Measurements from ENCODE around the gene ITGB2.

ITGB2 gene

GRCh38 chr21:44845418-44846223 lies 75.1 kb downstream of the ITGB2 start:
- DNase-seq (ENCODE audit: low spot score), result peak; percentile 55
- Histone ChIP-seq H3K23ac (ENCODE audit: low read depth, low read length, poor library complexity) (peak overlapping the region; percentile 75), H3K14ac (ENCODE audit: low read length) (no peak overlapping the region), H3K9ac (ENCODE audit: low read depth, low read length, poor library complexity) (peak overlapping the region; percentile 5), H2BK5ac (ENCODE audit: low read length) (no peak overlapping the region), H3K4me3 (ENCODE audit: low read length in 2 of 2) (peak overlapping the region in 1 of 2 donors; percentile 65), H2AFZ (ENCODE audit: low read length) (no peak overlapping the region), H4K91ac (ENCODE audit: low read depth, low read length, poor library complexity) (no peak overlapping the region), H3K4me2 (ENCODE audit: insufficient read depth, low read length, poor library complexity, severe bottlenecking) (peak overlapping the region; percentile 61), H2BK15ac (ENCODE audit: low read length) (peak overlapping the region; percentile 6), H3K27ac (replicated peaks; ENCODE audit: low read length) (no peak overlapping the region), H3K9me3 (replicated peaks in 1 of 2; ENCODE audit: control insufficient read depth in 2 of 2, insufficient read depth in 1 of 2, low read depth in 1 of 2, low read length in 2 of 2) (no peaks in the 10 kb centered on the region), H2AK5ac (ENCODE audit: low read depth, low read length) (peak overlapping the region; percentile 60), H3K18ac (ENCODE audit: low read length) (peak overlapping the region; percentile 90), H3K27me3 (ENCODE audit: control insufficient read depth in 3 of 3, insufficient read depth in 3 of 3, low read depth in 1 of 3, low read length in 3 of 3) (peaks cover 0 to 6% (median 0%) of the 10 kb centered on the region in 3 experiments), H3K36me3 (replicated peaks in 1 of 2; ENCODE audit: control insufficient read depth in 2 of 2, insufficient read depth in 2 of 2, low read length in 2 of 2) (peaks cover 17 to 20% of the 10 kb centered on the region in 2 donors), H2BK120ac (ENCODE audit: low read depth, low read length) (no peak overlapping the region), H3K4me1 (ENCODE audit: control insufficient read depth in 2 of 2, insufficient read depth in 1 of 2, low read depth in 1 of 2, low read length in 2 of 2) (peaks cover 0 to 9% of the 10 kb centered on the region in 2 donors), H3K4ac (ENCODE audit: low read length) (no peak overlapping the region), H3K79me1 (ENCODE audit: low read depth, low read length) (no peaks in the 10 kb centered on the region), H4K8ac (ENCODE audit: low read depth, low read length) (no peak overlapping the region), H2BK12ac (ENCODE audit: low read length) (no peak overlapping the region)
- no CpG with 5 or more reads among the region's 34 CpGs for WGBS, 2 donors (ENCODE audit: extremely low coverage in 2 of 2, insufficient read length in 2 of 2, insufficient replicate concordance in 1 of 2)

GRCh38 chr21:44844256-44844655 lies 76.4 kb downstream of the ITGB2 start:
- H3K4ac ChIP-seq (ENCODE audit: low read length), result no peak overlapping the region
- H2AK5ac ChIP-seq (ENCODE audit: low read depth, low read length), result peak overlapping the region; percentile 19
- H2BK12ac ChIP-seq (ENCODE audit: low read length), result peak overlapping the region; percentile 60
- H3K9ac ChIP-seq (ENCODE audit: low read depth, low read length, poor library complexity), result no peak overlapping the region
- no peak overlapping the region for H3K23ac ChIP-seq (ENCODE audit: low read depth, low read length, poor library complexity)
- WGBS, 2 donors (ENCODE audit: extremely low coverage in 2 of 2, insufficient read length in 2 of 2, insufficient replicate concordance in 1 of 2), result no CpG with 5 or more reads among the region's 16 CpGs
- H2AFZ ChIP-seq (ENCODE audit: low read length), result peak overlapping the region; percentile 66
- H3K18ac ChIP-seq (ENCODE audit: low read length), result peak overlapping the region; percentile 86
- H4K8ac ChIP-seq (ENCODE audit: low read depth, low read length), result no peak overlapping the region
- H3K36me3 ChIP-seq (replicated peaks in 1 of 2; ENCODE audit: control insufficient read depth in 2 of 2, insufficient read depth in 2 of 2, low read length in 2 of 2), result peaks cover 5 to 6% of the 10 kb centered on the region in 2 donors
- H2BK5ac ChIP-seq (ENCODE audit: low read length), result peak overlapping the region; percentile 32
- H3K9me3 ChIP-seq (replicated peaks in 1 of 2; ENCODE audit: control insufficient read depth in 2 of 2, insufficient read depth in 1 of 2, low read depth in 1 of 2, low read length in 2 of 2), result no peaks in the 10 kb centered on the region
- H3K14ac ChIP-seq (ENCODE audit: low read length), result no peak overlapping the region
- no peak overlapping the region for H3K27ac ChIP-seq (replicated peaks; ENCODE audit: low read length)
- H3K4me2 ChIP-seq (ENCODE audit: insufficient read depth, low read length, poor library complexity, severe bottlenecking), result no peak overlapping the region
- no peak overlapping the region for H4K91ac ChIP-seq (ENCODE audit: low read depth, low read length, poor library complexity)
- no peak for DNase-seq (ENCODE audit: low spot score)
- peaks cover 0 to 6% (median 0%) of the 10 kb centered on the region in 3 experiments for H3K27me3 ChIP-seq (ENCODE audit: control insufficient read depth in 3 of 3, insufficient read depth in 3 of 3, low read depth in 1 of 3, low read length in 3 of 3)
- H2BK120ac ChIP-seq (ENCODE audit: low read depth, low read length), result no peak overlapping the region
- peaks cover 0 to 9% of the 10 kb centered on the region in 2 donors for H3K4me1 ChIP-seq (ENCODE audit: control insufficient read depth in 2 of 2, insufficient read depth in 1 of 2, low read depth in 1 of 2, low read length in 2 of 2)
- no peak overlapping the region for H2BK15ac ChIP-seq (ENCODE audit: low read length)
- H3K4me3 ChIP-seq (ENCODE audit: low read length in 2 of 2), result no peak overlapping the region
- no peaks in the 10 kb centered on the region for H3K79me1 ChIP-seq (ENCODE audit: low read depth, low read length)

GRCh38 chr21:44842721-44843445 lies 77.8 kb downstream of the ITGB2 start:
- no peak overlapping the region for H3K4me2 ChIP-seq (ENCODE audit: insufficient read depth, low read length, poor library complexity, severe bottlenecking)
- WGBS, 2 donors (ENCODE audit: extremely low coverage in 2 of 2, insufficient read length in 2 of 2, insufficient replicate concordance in 1 of 2), result no CpG with 5 or more reads among the region's 23 CpGs
- H3K36me3 ChIP-seq (replicated peaks in 1 of 2; ENCODE audit: control insufficient read depth in 2 of 2, insufficient read depth in 2 of 2, low read length in 2 of 2), result no peaks in the 10 kb centered on the region
- no peak overlapping the region for H3K23ac ChIP-seq (ENCODE audit: low read depth, low read length, poor library complexity)
- no peak overlapping the region for H3K4me3 ChIP-seq (ENCODE audit: low read length in 2 of 2)
- no peak for DNase-seq (ENCODE audit: low spot score)
- H4K8ac ChIP-seq (ENCODE audit: low read depth, low read length), result peak overlapping the region; percentile 65
- no peak overlapping the region for H2BK120ac ChIP-seq (ENCODE audit: low read depth, low read length)
- peak overlapping the region; percentile 66 for H2BK5ac ChIP-seq (ENCODE audit: low read length)
- H2BK15ac ChIP-seq (ENCODE audit: low read length), result peak overlapping the region; percentile 49
- H3K27ac ChIP-seq (replicated peaks; ENCODE audit: low read length), result no peak overlapping the region
- H3K14ac ChIP-seq (ENCODE audit: low read length), result no peak overlapping the region
- no peak overlapping the region for H3K4ac ChIP-seq (ENCODE audit: low read length)
- H4K91ac ChIP-seq (ENCODE audit: low read depth, low read length, poor library complexity), result no peak overlapping the region
- peaks cover 0 to 6% (median 0%) of the 10 kb centered on the region in 3 experiments for H3K27me3 ChIP-seq (ENCODE audit: control insufficient read depth in 3 of 3, insufficient read depth in 3 of 3, low read depth in 1 of 3, low read length in 3 of 3)
- peaks cover 2% of the 10 kb centered on the region for H3K79me1 ChIP-seq (ENCODE audit: low read depth, low read length)
- peak overlapping the region; percentile 27 for H3K18ac ChIP-seq (ENCODE audit: low read length)
- no peaks in the 10 kb centered on the region for H3K9me3 ChIP-seq (replicated peaks in 1 of 2; ENCODE audit: control insufficient read depth in 2 of 2, insufficient read depth in 1 of 2, low read depth in 1 of 2, low read length in 2 of 2)
- H2BK12ac ChIP-seq (ENCODE audit: low read length), result no peak overlapping the region
- H2AK5ac ChIP-seq (ENCODE audit: low read depth, low read length), result peak overlapping the region; percentile 83
- no peak overlapping the region for H2AFZ ChIP-seq (ENCODE audit: low read length)
- peaks cover 0 to 9% of the 10 kb centered on the region in 2 donors for H3K4me1 ChIP-seq (ENCODE audit: control insufficient read depth in 2 of 2, insufficient read depth in 1 of 2, low read depth in 1 of 2, low read length in 2 of 2)
- no peak overlapping the region for H3K9ac ChIP-seq (ENCODE audit: low read depth, low read length, poor library complexity)

GRCh38 chr21:44842087-44842486 lies 78.6 kb downstream of the ITGB2 start:
- Histone ChIP-seq H2BK120ac (ENCODE audit: low read depth, low read length) (no peak overlapping the region), H3K4me3 (ENCODE audit: low read length in 2 of 2) (no peak overlapping the region), H3K9ac (ENCODE audit: low read depth, low read length, poor library complexity) (no peak overlapping the region), H3K79me1 (ENCODE audit: low read depth, low read length) (peaks cover 4% of the 10 kb centered on the region), H3K18ac (ENCODE audit: low read length) (peak overlapping the region; percentile 27), H3K4me2 (ENCODE audit: insufficient read depth, low read length, poor library complexity, severe bottlenecking) (no peak overlapping the region), H3K4ac (ENCODE audit: low read length) (no peak overlapping the region), H4K91ac (ENCODE audit: low read depth, low read length, poor library complexity) (no peak overlapping the region), H3K14ac (ENCODE audit: low read length) (no peak overlapping the region), H3K9me3 (replicated peaks in 1 of 2; ENCODE audit: control insufficient read depth in 2 of 2, insufficient read depth in 1 of 2, low read depth in 1 of 2, low read length in 2 of 2) (no peaks in the 10 kb centered on the region), H3K36me3 (replicated peaks in 1 of 2; ENCODE audit: control insufficient read depth in 2 of 2, insufficient read depth in 2 of 2, low read length in 2 of 2) (no peaks in the 10 kb centered on the region), H3K27ac (replicated peaks; ENCODE audit: low read length) (no peak overlapping the region), H3K27me3 (ENCODE audit: control insufficient read depth in 3 of 3, insufficient read depth in 3 of 3, low read depth in 1 of 3, low read length in 3 of 3) (peaks cover 0 to 6% (median 0%) of the 10 kb centered on the region in 3 experiments), H2BK12ac (ENCODE audit: low read length) (no peak overlapping the region), H3K4me1 (ENCODE audit: control insufficient read depth in 2 of 2, insufficient read depth in 1 of 2, low read depth in 1 of 2, low read length in 2 of 2) (peaks cover 0 to 9% of the 10 kb centered on the region in 2 donors), H2BK15ac (ENCODE audit: low read length) (peak overlapping the region; percentile 58), H3K23ac (ENCODE audit: low read depth, low read length, poor library complexity) (peak overlapping the region; percentile 43), H2BK5ac (ENCODE audit: low read length) (no peak overlapping the region), H4K8ac (ENCODE audit: low read depth, low read length) (no peak overlapping the region), H2AFZ (ENCODE audit: low read length) (no peak overlapping the region), H2AK5ac (ENCODE audit: low read depth, low read length) (no peak overlapping the region)
- no peak for DNase-seq (ENCODE audit: low spot score)
- no CpG with 5 or more reads among the region's 10 CpGs for WGBS, 2 donors (ENCODE audit: extremely low coverage in 2 of 2, insufficient read length in 2 of 2, insufficient replicate concordance in 1 of 2)
